HepG2 (cell line): Measurements from ENCODE around the gene EXOC6B. TPM values are rescaled to one million over a fixed set of nuclear protein-coding genes. Genes with fewer than 3 reads are reported as not detected.
A peak's percentile ranks its signal among the peaks of the same experiment; 100 is the strongest.

Source experiments
- CSRNP1 ChIP-seq: sonication (generic); formaldehyde crosslinking; IDR thresholded peaks from 2 replicates; pipeline ENCODE4 v1.8.1; 2023; ENCODE audit warnings: mild to moderate bottlenecking, missing genetic modification reagents
- KDM5B ChIP-seq: sonication (generic); formaldehyde crosslinking; IDR thresholded peaks from 2 replicates; pipeline ENCODE4 v1.4.0; 2020; ENCODE audit warnings: missing genetic modification reagents, mild to moderate bottlenecking, borderline replicate concordance
- KLF13 ChIP-seq: sonication (generic); formaldehyde crosslinking; IDR thresholded peaks from 2 replicates; pipeline ENCODE4 v1.4.0; 2020; ENCODE audit warnings: mild to moderate bottlenecking, missing genetic modification reagents
- TEF ChIP-seq: sonication (generic); formaldehyde crosslinking; IDR thresholded peaks from 2 replicates; pipeline ENCODE4 v1.5.0; 2020; ENCODE audit warnings: missing genetic modification reagents
- ZNF713 ChIP-seq: sonication (generic); formaldehyde crosslinking; IDR thresholded peaks from 2 replicates; pipeline ENCODE4 v1.4.0; 2020; ENCODE audit warnings: mild to moderate bottlenecking, missing genetic modification reagents
- polyA plus RNA-seq, 8 experiments: library from polyadenylated mRNA; depleted of rRNA in 3 of 8; stranded (reverse) in 7 of 8; unstranded in 1 of 8; fragments of >200 nt; fragmentation: Illumina TruSeq in 4 of 8; extraction: Trizol in 4 of 8; gene quantifications; 2 replicates each; pipeline versions ENCODE4 v1.2.1 to v1.2.3, GENCODE V29; 2011 to 2016; ENCODE audit warnings: low read depth in 4 of 8, missing spikeins in 1 of 8, mixed read lengths in 1 of 8; ENCODE audit not compliant: insufficient read depth in 1 of 8
- total RNA-seq, 5 experiments: library from RNA; depleted of rRNA; stranded (reverse); fragments of >200 nt; fragmentation: Illumina TruSeq; extraction: Trizol; gene quantifications; 2 replicates each; pipeline ENCODE4 v1.2.3, GENCODE V29; 2016; ENCODE audit warnings: low read depth in 1 of 5
- TF ChIP-seq, protein P1 (sequence below): sonication (generic); formaldehyde crosslinking; IDR thresholded peaks from 2 replicates; pipeline ENCODE4 v1.4.0; 2020; ENCODE audit warnings: missing genetic modification reagents

The EXOC6B gene
- total and polyA plus RNA-seq, 2 of the 13 experiments (the other 11 are each of a cell fraction or from before 2014, with no cell fraction given), result 9.1 to 15.9 TPM

DNA sequence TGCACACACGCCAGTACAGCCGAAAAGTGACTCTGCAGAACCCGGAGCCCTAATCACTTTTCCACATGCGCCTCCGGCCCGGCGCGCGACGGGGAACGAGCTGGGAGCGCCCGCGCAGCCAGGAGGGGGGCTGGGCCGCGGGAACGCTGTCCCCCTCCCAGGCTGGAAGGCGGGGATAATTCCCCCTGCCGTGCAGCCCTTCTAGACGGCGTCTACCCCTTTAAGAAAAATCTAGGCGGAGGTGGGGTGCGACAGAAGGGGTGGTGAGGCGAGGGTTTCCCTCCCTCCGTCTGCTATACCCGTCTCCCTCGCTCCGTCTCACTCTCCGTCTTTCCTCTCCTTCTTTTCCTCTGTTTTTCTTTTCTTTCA is 680.6 kb downstream of the EXOC6B start (continued):
- TF ChIP-seq, protein P1, sequence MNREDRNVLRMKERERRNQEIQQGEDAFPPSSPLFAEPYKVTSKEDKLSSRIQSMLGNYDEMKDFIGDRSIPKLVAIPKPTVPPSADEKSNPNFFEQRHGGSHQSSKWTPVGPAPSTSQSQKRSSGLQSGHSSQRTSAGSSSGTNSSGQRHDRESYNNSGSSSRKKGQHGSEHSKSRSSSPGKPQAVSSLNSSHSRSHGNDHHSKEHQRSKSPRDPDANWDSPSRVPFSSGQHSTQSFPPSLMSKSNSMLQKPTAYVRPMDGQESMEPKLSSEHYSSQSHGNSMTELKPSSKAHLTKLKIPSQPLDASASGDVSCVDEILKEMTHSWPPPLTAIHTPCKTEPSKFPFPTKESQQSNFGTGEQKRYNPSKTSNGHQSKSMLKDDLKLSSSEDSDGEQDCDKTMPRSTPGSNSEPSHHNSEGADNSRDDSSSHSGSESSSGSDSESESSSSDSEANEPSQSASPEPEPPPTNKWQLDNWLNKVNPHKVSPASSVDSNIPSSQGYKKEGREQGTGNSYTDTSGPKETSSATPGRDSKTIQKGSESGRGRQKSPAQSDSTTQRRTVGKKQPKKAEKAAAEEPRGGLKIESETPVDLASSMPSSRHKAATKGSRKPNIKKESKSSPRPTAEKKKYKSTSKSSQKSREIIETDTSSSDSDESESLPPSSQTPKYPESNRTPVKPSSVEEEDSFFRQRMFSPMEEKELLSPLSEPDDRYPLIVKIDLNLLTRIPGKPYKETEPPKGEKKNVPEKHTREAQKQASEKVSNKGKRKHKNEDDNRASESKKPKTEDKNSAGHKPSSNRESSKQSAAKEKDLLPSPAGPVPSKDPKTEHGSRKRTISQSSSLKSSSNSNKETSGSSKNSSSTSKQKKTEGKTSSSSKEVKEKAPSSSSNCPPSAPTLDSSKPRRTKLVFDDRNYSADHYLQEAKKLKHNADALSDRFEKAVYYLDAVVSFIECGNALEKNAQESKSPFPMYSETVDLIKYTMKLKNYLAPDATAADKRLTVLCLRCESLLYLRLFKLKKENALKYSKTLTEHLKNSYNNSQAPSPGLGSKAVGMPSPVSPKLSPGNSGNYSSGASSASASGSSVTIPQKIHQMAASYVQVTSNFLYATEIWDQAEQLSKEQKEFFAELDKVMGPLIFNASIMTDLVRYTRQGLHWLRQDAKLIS (CRISPR knock-in tag), result no peak
- TF ChIP-seq KLF13 (CRISPR knock-in tag), result no peak
- no peak for TF ChIP-seq TEF (CRISPR knock-in tag)
- no peak for TF ChIP-seq ZNF713 (CRISPR knock-in tag)
- 0 out of 2 replicates have a peak, but pooled peaks have one; percentile 6 for TF ChIP-seq KDM5B
- no peak for TF ChIP-seq CSRNP1 (CRISPR knock-in tag)
